ENCODE data around the gene PLD5. TPM values are rescaled to one million over a fixed set of nuclear protein-coding genes. Genes with fewer than 3 reads are reported as not detected.

Gene PLD5
- total and polyA plus RNA-seq, 7 donors = 0.03 to 0.92 (median 0.22) TPM; not detected in 4

DNA sequence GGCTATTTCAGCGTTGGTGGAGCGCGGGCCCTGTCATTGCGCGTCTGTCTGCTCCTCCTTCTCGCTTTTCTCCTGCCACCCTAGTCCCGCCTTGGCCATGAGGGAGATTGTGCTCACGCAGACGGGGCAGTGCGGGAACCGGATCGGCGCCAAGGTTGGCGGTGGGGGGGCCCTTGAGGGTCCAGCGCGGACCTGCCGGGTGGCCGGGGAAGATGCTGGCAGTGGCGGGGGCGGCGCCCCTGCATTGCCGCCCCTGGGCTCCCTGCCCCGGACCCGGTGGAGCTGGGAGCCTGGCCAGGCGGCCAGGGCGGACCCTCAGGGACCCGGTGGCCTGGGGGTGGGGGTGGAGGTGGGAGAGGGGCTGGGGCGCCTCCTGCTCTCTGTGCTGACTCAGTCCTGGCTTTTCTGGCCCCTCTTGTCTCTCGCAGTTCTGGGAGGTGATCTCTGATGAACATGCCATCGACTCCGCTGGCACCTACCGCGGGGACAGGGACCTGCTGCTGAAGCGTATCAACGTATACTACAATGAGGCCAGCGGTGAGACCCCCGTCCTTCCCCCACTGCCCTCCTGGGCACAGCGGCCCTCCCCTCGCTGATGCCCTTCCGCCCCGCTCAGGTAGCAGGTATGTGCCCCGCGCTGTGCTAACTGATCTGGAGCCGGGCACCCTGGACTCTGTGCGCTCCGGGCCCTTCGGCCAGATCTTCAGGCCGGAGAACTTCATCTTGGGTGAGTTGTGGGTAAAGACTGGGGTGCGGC lies 467.3 kb downstream of the PLD5 start:
- intact Hi-C loops (cut with DNase I) = no loop called here
- TF ChIP-seq, protein P1, sequence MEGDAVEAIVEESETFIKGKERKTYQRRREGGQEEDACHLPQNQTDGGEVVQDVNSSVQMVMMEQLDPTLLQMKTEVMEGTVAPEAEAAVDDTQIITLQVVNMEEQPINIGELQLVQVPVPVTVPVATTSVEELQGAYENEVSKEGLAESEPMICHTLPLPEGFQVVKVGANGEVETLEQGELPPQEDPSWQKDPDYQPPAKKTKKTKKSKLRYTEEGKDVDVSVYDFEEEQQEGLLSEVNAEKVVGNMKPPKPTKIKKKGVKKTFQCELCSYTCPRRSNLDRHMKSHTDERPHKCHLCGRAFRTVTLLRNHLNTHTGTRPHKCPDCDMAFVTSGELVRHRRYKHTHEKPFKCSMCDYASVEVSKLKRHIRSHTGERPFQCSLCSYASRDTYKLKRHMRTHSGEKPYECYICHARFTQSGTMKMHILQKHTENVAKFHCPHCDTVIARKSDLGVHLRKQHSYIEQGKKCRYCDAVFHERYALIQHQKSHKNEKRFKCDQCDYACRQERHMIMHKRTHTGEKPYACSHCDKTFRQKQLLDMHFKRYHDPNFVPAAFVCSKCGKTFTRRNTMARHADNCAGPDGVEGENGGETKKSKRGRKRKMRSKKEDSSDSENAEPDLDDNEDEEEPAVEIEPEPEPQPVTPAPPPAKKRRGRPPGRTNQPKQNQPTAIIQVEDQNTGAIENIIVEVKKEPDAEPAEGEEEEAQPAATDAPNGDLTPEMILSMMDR (IDR thresholded peaks at IDR 0.05) = no peak
- DNase-seq (no peak), ATAC-seq (no peak)
- Histone ChIP-seq H3K9me3 (no peaks in the 10 kb centered on the region), H3K27ac (no peak overlapping the region), H3K27me3 (ENCODE audit: insufficient read depth in 3 of 3, low read length in 2 of 3) (no peaks in the 10 kb centered on the region), H3K36me3 (ENCODE audit: insufficient read depth in 1 of 2, low read depth in 1 of 2) (no peaks in the 10 kb centered on the region), H3K4me1 (no peaks in the 10 kb centered on the region), H3K4me3 (no peak overlapping the region)
- WGBS, 3 donors = 88 to 94% (median 91%) methylated on average over 45 to 49 of the region's 49 CpGs

DNA sequence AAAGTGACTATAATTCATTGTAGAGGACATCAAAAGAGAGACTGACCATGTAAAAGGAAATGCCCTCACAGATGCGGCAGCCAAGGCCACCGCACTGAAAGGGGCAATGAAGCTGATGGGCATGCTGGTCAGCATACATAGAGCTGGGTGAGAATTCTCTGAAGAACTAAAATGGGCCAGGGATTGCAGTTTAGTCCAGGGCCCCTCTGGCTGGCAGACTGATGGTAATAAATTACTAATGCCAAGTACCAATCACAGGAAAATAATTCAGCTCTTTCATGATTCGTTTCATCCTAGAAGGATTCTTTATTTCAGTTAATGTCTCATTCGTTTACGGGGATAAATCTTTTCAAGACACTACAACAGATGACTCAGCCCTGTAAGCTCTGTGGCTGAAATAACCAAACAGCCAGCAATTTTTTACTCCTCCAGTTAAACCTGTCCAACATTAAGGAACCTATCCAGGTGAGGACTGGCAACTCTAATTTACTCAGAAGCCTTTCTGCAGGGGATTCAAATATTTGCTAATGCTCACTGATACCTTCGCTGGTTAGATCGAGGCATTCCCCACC lies 468.7 kb downstream of the PLD5 start:
- ATAC-seq (no peak), DNase-seq (no peak)
- no peak overlapping the region for H3K27ac ChIP-seq
- intact Hi-C loops (cut with DNase I) = no loop called here
- 42 to 53% (median 44%) methylated on average over 7 of the region's 7 CpGs for WGBS, 3 donors
- no peaks in the 10 kb centered on the region for H3K9me3 ChIP-seq
- H3K4me3 ChIP-seq = no peak overlapping the region
- no peaks in the 10 kb centered on the region for H3K27me3 ChIP-seq (ENCODE audit: insufficient read depth in 3 of 3, low read length in 2 of 3)
- H3K4me1 ChIP-seq = no peaks in the 10 kb centered on the region
- TF ChIP-seq, protein P1 (IDR thresholded peaks at IDR 0.05) = no peak
- no peaks in the 10 kb centered on the region for H3K36me3 ChIP-seq (ENCODE audit: insufficient read depth in 1 of 2, low read depth in 1 of 2)

DNA sequence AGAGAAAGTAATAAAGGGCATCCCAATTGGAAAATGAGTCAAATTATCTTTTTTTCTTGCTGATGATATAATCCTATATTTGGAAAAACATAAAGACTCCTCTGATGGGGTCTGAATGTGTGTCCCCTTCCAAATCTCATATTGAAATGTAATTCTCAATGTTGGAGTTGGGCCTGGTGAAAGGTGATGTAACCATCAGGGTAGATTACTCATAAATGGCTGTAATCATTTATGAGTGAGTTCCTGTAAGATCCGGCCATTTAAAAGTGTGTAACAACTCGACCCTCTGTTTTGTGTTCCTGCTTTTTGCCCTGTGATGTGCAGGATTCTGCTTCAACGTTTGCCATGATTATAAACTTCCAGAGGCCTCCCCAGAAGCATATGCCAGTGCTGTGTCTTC lies 481.3 kb downstream of the PLD5 start:
- Histone ChIP-seq H3K27me3 (ENCODE audit: insufficient read depth in 3 of 3, low read length in 2 of 3) (no peaks in the 10 kb centered on the region), H3K4me1 (no peaks in the 10 kb centered on the region), H3K4me3 (no peak overlapping the region), H3K27ac (no peak overlapping the region), H3K9me3 (no peaks in the 10 kb centered on the region), H3K36me3 (ENCODE audit: insufficient read depth in 1 of 2, low read depth in 1 of 2) (no peaks in the 10 kb centered on the region)
- 44 to 59% (median 50%) methylated on average over 3 of the region's 3 CpGs for WGBS, 3 donors
- intact Hi-C loops (cut with DNase I) = no loop called here
- TF ChIP-seq, protein P1 (IDR thresholded peaks at IDR 0.05) = no peak
- ATAC-seq (no peak), DNase-seq (no peak)

DNA sequence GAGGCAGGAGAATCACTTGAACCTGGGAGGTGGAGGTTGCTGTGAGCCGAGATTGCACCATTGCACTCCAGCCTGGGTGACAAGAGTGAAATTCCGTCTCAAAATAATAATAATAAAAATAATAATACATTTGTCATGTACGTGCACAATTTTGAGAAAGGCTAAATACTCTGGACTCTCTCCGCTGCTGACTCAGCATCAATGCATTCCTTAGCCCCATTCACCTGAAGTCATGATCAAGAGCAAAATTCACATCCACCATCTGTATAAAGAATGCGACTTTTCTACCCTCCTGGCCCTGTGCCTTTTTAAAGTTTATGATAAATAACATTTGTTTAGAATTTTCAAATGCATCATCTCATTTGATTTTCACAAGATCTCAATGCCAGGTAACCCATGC lies 490.1 kb downstream of the PLD5 start:
- Histone ChIP-seq H3K4me3 (no peak overlapping the region), H3K27ac (no peak overlapping the region), H3K27me3 (ENCODE audit: insufficient read depth in 3 of 3, low read length in 2 of 3) (no peaks in the 10 kb centered on the region), H3K4me1 (no peaks in the 10 kb centered on the region), H3K9me3 (no peaks in the 10 kb centered on the region), H3K36me3 (ENCODE audit: insufficient read depth in 1 of 2, low read depth in 1 of 2) (no peaks in the 10 kb centered on the region)
- no peak for ATAC-seq
- DNase-seq = no peak
- intact Hi-C loops (cut with DNase I) = no loop called here
- TF ChIP-seq, protein P1 (IDR thresholded peaks at IDR 0.05) = no peak
- 88 to 92% (median 89%) methylated on average over 5 of the region's 5 CpGs for WGBS, 3 donors
